Stimulated activated CD4-positive, alpha-beta T cell treated with anti-CD3 and anti-CD28 coated beads, Interleukin-15, amount 100 ng/mL, for 48 hours (primary cell): ENCODE measurements around the gene UCP2.
A peak's percentile ranks its signal among the peaks of the same experiment; 100 is the strongest.

Experiments
- DNase-seq, 2 donors: peaks; one replicate each; pipeline ENCODE4 v3.0.0-alpha.2; 2020; ENCODE audit warnings: low read depth in 2 of 2

UCP2 gene

GRCh38 chr11:73982595-73982989 is at the start of gene UCP2:
Gene UCP2 (minus strand): TSS chr11:73982843. CDS start chr11:73978378, 4,465 bp downstream.
- peak; percentile 71 to 85 for DNase-seq

DNA sequence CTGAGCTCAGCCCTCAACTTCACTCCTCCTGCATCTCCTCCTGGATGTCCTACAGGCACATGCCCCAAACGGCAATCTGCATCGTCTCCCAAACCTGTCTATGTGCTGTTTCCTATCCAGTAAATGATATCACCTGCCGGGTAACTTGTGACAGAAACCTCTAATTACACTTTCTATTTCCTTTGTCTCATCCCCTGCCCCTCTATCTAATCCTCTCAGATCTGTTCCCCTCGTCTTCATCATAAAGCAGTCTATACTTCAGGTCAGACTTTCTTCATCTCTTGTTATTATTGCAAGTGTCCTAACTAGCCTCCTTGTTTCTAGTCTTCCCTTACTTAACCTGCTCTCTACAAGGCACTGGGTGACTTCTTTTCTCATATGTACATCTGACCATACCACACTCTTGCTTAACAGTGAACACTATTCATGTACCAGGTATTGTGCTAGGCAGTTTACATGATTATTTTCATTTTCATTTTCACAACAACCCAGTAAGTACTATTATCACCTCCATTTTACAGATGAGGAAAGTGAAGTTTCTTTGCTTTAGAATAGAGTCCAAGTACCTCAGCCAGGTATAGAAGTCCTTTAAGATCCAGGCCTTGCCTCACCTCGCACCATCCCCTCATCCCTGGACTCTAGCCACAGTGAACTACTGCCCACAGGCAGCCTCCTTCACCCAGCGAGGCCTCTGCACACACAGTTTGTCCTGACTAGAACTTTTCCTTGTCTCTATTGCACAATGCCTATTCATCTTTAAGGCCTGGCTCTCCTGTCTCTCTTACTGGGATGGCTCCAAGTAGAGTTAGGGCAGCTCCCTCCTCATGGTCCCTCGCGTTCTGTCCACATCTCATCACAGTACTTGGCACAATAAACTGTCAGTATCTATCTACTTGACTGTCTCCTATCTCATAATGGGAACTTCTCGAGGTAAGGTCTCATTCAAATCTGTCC is 48.4 kb upstream of the UCP2 start:
- DNase-seq = no peak

- DNase-seq = no peak
Observed at GRCh38 chr11:74025467-74026166, 43.0 kb upstream of the UCP2 start.

GRCh38 chr11:74024261-74025029 is 41.8 kb upstream of the UCP2 start:
- peak; percentile 37 to 57 for DNase-seq

DNA sequence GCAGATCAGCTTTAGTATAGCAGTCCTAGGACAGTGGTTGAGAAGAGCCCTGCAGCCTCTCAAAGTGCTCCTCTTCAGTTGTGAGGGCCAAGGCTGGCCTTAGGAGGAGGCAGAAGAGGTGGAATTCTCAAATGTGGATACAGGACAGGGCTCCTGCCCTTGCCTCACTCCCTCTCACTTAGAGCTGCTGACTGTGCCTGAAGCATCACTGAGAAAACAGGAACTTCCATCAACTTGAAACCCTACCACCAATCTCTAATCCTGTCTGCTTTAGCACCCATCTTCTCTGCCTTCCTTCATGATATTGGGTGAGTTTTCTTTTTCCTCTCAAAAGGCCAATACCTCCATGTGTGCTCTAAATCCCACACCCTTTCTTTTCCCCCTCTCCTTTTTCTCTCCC is 40.6 kb upstream of the UCP2 start:
- DNase-seq = no peak

- no peak for DNase-seq
Observed at GRCh38 chr11:74022546-74022945, 39.9 kb upstream of the UCP2 start.

DNA sequence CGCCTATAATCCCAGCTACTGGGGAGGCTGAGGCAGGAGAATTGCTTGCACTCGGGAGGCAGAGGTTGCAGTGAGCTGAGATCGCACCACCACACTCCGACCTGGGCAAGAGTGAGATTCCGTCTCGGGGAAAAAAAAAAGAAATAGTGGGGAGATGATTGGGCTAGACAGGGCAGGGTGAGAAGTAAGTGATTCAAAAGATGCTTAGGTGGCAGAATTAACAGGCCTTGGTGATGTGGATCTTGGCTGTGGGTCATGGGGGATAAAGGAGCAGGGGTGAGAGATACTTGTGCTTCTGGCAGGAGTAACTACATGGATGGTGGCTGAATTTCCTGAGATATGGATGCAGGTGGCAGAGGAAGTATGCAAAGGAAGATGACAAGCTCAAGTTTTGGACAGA is 39.4 kb upstream of the UCP2 start:
- DNase-seq = no peak

GRCh38 chr11:74020539-74020938 is 37.9 kb upstream of the UCP2 start:
- no peak for DNase-seq

DNA sequence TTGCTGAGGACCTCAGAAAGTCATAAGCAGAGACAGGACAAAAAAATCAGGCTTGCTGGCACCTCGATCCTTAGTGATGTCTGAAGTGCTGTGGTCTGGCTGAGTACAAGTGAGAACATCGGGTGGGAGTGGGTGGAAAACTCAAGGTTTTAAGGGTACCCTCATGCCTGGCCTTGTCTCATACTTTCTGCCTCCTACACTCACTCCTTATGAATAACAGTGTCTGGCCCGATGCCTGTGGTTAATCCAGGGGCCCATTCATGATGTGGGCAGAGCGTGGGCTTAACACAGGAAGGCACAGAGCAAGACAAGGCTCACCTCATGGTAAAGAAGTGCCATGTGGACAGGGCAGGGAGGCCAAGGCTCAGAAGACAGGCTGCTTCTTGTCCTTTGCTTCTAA is 37.2 kb upstream of the UCP2 start:
- peak; percentile 69 to 76 for DNase-seq

- no peak for DNase-seq
Observed at GRCh38 chr11:74019104-74019738, 36.6 kb upstream of the UCP2 start.

GRCh38 chr11:74018331-74019005 is 35.8 kb upstream of the UCP2 start:
- no peak for DNase-seq

DNA sequence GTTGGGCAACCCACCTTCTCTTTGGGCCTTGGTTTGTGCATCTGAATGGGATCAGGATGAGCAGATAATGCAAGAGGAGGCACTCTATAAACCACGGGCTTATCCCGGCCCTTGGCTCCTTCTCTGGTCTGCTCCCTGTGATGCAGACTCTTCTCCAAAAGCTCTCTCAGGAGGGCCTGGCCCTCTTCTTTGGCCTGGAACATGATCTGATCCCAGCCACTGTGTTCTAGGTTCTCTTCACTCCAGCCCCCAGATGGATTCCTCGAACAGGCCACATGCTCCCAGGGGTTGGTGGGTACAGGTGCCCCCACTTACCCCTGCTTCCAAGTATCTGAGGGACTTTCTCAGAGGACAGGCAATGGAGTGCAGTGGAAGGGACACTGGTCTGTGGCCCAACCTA is 35.0 kb upstream of the UCP2 start:
- no peak for DNase-seq

- DNase-seq = no peak
Observed at GRCh38 chr11:74015919-74016684, 33.5 kb upstream of the UCP2 start.

DNA sequence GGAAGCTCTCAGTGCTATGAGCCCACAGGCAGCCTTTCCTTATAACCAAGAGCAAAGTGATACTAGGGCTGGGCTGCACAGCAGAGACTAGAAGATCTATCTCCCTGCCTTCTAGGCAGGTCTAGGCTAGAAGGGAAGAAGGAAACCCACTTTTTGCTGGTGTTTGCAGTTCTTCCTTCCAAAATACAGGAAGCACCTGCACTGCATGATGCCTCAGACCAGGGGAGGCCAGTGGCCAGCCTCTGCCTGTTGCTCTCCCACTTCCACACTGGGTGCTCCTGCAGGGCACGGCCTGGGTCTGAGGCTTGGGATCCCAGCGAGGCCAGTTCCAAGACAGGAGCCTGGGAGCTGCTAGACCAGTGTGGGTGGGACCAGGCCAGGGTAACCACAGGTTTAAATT is 32.2 kb upstream of the UCP2 start:
- no peak for DNase-seq

- DNase-seq = no peak
Observed at GRCh38 chr11:74013141-74013540, 30.5 kb upstream of the UCP2 start.

GRCh38 chr11:74012074-74012809 is 29.6 kb upstream of the UCP2 start:
- DNase-seq = no peak

DNA sequence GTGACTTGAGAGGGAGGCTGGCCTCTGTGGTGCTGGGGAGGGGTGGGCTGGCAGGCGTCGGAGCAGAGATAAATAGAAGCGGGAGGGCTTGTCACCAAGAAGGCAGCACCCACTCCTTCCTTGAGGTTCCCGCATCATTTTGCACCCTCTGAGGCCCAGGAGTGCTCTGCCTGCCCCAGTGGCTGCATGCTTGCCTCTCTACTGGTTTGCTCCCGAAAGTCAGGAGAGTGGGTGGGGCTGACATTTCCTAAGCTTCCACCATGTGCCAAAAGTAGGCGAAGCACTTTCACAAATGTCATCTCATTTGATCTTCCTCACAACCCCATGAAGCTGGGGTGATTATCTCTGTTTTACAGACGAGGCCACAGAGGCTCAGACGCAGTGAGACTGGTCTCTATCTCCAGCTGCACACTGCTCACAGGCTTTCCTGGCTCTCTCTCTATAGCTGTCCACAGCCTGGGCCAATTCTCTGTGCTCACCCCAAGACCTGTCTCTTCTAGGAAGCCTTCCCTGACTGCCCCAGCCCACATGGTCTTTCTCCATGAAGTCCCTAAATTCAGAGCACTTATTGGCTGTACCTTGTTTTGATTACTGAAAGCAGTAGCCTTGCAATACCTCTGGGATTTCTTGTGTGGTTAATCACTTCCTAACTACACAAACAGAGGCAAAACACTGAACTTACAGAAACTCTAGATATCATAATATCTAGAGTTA is 28.9 kb upstream of the UCP2 start:
- DNase-seq = peak; percentile 54 to 57

DNA sequence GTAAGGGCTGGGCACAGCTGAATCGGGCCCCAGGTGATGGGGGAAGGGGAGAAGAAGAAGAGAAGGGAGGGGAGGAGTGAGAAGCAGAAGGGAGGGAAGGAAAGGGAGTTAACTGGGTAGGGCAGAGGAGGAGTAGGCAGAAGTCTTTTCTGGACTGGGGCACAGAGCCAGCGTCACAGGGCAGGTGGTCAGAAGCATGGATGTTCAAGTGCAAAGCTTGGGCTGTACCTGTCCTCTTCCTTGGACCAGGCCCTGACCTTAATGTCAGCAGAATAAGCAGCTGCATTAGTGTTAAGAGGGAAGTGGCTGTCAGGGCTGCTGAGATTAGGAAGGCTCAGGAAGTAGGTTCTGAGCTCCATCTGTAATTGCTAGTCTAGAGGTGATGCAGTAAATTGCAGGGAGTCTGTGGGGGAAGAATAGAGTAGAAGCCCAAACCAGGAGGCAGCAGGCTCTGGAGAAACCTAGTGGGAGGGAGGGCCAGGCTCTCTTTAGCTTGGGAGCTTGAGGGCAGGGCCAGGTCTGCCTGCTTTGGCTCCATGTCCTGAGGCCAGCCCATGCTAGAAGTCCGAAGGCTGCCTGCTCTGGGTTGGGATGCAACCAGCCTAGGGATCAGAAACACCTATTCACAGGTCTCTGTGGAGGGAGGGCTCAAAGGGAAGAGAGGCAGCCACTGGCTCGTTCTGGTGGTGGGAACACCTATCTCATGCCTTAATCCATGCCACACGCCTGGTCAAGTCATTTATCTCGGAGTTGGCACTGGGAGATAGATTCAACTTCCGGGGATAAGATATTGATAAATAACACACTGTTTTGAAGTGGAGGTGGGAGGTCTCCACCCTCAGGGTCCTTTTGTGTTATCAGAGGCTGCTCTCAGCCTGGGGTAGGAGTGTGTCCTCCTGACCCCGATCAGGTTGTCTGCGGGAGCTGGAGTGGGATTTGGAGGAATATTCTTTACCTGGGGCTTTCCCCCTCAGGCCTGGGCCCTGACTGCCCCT is 28.0 kb upstream of the UCP2 start:
- DNase-seq = no peak
